Stomach smooth muscle (tissue), 2 donors: ENCODE results near the gene ZMIZ2.
A peak's percentile ranks its signal among the peaks of the same experiment; 100 is the strongest.
"Not testable (repeated sequence)": the region's sequence is repeated elsewhere in the genome, so short reads cannot be mapped to it uniquely, and the experiment has no call there.

Experiments
- H3K27ac ChIP-seq: one replicate; pipeline ENCODE4 v1.7.0; 2013; ENCODE audit warnings: mild to moderate bottlenecking, low read length, inconsistent platforms
- H3K27me3 ChIP-seq, 2 donors: one replicate each; pipeline ENCODE4 v1.7.0; 2013; ENCODE audit warnings: low read length in 2 of 2; ENCODE audit not compliant: insufficient read depth in 2 of 2, control insufficient read depth in 1 of 2
- H3K36me3 ChIP-seq, 2 donors: one replicate each; pipeline ENCODE4 v1.7.0; 2013; ENCODE audit warnings: low read length in 2 of 2; ENCODE audit not compliant: control insufficient read depth in 2 of 2, insufficient read depth in 2 of 2
- H3K4me1 ChIP-seq: one replicate; pipeline ENCODE4 v1.7.0; 2013; ENCODE audit warnings: low read length; ENCODE audit not compliant: control insufficient read depth, insufficient read depth
- H3K4me3 ChIP-seq, 2 donors: one replicate each; pipeline ENCODE4 v1.7.0; 2013; ENCODE audit warnings: low read length in 2 of 2
- H3K9ac ChIP-seq, 2 donors: one replicate each; pipeline ENCODE4 v1.7.0; 2013; ENCODE audit warnings: low read length in 2 of 2, mild to moderate bottlenecking in 1 of 2
- H3K9me3 ChIP-seq, 2 donors: one replicate each; pipeline ENCODE4 v1.7.0; 2013; ENCODE audit warnings: low read length in 2 of 2; ENCODE audit not compliant: control insufficient read depth in 2 of 2
- donor health status: healthy.
- donor health status: Pancreatic carcinoma.

The ZMIZ2 gene, protein sequence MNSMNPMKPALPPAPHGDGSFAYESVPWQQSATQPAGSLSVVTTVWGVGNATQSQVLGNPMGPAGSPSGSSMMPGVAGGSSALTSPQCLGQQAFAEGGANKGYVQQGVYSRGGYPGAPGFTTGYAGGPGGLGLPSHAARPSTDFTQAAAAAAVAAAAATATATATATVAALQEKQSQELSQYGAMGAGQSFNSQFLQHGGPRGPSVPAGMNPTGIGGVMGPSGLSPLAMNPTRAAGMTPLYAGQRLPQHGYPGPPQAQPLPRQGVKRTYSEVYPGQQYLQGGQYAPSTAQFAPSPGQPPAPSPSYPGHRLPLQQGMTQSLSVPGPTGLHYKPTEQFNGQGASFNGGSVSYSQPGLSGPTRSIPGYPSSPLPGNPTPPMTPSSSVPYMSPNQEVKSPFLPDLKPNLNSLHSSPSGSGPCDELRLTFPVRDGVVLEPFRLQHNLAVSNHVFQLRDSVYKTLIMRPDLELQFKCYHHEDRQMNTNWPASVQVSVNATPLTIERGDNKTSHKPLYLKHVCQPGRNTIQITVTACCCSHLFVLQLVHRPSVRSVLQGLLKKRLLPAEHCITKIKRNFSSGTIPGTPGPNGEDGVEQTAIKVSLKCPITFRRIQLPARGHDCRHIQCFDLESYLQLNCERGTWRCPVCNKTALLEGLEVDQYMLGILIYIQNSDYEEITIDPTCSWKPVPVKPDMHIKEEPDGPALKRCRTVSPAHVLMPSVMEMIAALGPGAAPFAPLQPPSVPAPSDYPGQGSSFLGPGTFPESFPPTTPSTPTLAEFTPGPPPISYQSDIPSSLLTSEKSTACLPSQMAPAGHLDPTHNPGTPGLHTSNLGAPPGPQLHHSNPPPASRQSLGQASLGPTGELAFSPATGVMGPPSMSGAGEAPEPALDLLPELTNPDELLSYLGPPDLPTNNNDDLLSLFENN

DNA sequence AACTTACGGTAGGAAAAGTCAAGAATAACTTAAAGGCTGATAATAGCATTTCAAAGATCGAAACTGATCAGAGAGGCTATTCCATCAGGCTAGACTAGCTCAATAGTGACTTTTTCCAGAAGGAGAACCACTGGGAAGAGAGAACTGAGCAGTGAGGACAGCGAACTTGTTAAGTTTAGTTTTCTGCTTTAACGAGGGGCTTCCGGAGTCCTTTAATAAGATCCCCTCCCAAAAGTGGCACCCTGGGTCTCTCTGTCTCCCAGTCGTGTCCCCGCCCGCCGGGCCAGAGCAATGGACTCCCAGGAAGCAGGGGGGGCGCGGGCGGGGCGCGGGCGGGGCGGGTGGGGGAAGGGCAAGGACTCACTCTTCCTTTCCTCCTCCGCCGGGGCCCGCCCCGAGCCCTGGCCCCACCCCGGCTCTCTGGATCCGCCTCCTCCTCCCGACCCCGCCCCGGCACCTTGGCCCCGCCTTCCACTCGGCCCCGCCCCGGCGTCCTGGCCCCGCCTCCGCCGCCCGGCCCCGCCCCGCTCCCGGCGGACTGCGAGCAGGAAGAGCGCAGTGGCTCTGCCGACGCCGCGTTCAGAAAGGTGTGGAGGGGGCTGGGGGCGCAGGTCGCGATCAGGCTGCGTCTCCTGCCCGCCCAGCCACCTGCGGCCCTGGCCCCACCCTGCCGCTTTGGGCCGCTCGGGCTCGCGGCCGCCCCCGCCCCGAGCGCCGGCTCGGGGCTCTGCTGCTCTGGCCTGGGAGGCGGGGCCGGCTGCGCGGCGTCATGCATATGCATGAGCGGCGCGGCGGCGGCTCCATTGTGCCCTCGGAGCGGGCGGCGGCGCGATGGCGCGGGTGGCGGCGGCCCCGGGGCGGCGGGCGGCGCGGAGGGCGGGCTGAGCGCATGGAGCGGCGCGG is at the start of gene ZMIZ2:
ZMIZ2 (plus strand) TSS at position 803 of the 903 bp plus-strand sequence. CDS start 7,403 bp downstream, outside the sequence.
- Histone ChIP-seq H3K4me3 (peak within 1 kb of the TSS; percentile 79 to 86), H3K27me3 (no peaks in the 10 kb centered on the region), H3K9ac (peak within 1 kb of the TSS; percentile 70 to 88), H3K36me3 (peaks cover 0 to 5% of the 10 kb centered on the region in 2 donors), H3K9me3 (no peaks in the 10 kb centered on the region), H3K27ac (peak within 1 kb of the TSS; percentile 76), H3K4me1 (peaks cover 22% of the 10 kb centered on the region)

- not testable (repeated sequence) for H3K4me3 ChIP-seq, H3K27ac ChIP-seq, H3K27me3 ChIP-seq, H3K9ac ChIP-seq, H3K4me1 ChIP-seq, H3K9me3 ChIP-seq
- H3K36me3 ChIP-seq, result peaks cover 57 to 59% of the 10 kb centered on the region in 2 donors
Observed at GRCh38 chr7:44699598-44699997, 49.0 kb upstream of the ZMIZ2 start.

DNA sequence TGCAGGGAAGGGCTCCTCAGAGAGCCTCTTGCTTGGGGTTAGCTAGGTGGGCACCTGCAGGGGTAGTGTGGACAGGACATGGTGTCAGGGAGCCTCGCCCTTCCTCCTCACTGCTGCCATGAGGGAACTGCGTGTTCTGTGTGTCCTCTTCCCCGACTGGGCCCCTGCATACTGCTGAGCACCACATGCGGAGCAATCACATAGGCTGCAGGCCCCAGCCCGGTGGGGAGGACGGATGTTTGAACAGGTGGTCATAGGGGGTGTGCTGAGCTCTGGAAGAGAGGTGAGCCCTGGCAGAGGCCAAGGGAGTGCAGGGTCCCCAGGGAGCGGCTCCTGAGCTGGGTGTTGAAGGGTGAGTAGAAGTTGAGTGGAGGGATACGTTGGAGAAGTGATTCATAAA is 48.3 kb upstream of the ZMIZ2 start:
- Histone ChIP-seq H3K27me3 (no peaks in the 10 kb centered on the region), H3K9me3 (no peaks in the 10 kb centered on the region), H3K27ac (no peak overlapping the region), H3K9ac (no peak overlapping the region), H3K36me3 (peaks cover 54 to 55% of the 10 kb centered on the region in 2 donors), H3K4me1 (no peaks in the 10 kb centered on the region), H3K4me3 (no peak overlapping the region)

- peaks cover 40 to 41% of the 10 kb centered on the region in 2 donors for H3K36me3 ChIP-seq
- not testable (repeated sequence) for H3K9ac ChIP-seq
Observed at GRCh38 chr7:44703391-44703790, 45.3 kb upstream of the ZMIZ2 start.

DNA sequence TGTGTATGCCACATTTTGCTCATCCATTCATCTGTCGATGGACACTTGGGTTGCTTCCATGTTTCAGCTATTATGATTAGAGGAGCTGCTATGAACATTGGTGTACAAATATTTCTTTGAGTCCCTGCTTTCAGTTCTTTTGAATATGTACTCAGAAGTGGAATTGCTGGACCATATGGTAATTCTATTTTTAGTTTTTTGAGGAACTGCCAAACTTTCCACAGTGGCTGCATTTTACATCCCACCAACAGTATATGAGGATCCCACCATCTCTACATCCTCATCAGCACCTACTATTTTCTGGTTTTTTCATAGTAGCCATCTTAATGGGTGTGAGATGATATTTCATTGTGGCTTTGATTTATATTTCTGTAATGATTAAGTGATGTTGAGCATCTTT is 44.7 kb upstream of the ZMIZ2 start:
- no peaks in the 10 kb centered on the region for H3K4me1 ChIP-seq
- no peak overlapping the region for H3K4me3 ChIP-seq
- H3K9me3 ChIP-seq, result no peaks in the 10 kb centered on the region
- H3K27me3 ChIP-seq, result no peaks in the 10 kb centered on the region
- no peak overlapping the region for H3K9ac ChIP-seq
- peaks cover 39 to 42% of the 10 kb centered on the region in 2 donors for H3K36me3 ChIP-seq
- H3K27ac ChIP-seq, result no peak overlapping the region

More at GRCh38 chr7:44703391-44703790, 45.3 kb upstream of the ZMIZ2 start:
- not testable (repeated sequence) for H3K4me3 ChIP-seq, H3K27ac ChIP-seq, H3K27me3 ChIP-seq, H3K9me3 ChIP-seq, H3K4me1 ChIP-seq

DNA sequence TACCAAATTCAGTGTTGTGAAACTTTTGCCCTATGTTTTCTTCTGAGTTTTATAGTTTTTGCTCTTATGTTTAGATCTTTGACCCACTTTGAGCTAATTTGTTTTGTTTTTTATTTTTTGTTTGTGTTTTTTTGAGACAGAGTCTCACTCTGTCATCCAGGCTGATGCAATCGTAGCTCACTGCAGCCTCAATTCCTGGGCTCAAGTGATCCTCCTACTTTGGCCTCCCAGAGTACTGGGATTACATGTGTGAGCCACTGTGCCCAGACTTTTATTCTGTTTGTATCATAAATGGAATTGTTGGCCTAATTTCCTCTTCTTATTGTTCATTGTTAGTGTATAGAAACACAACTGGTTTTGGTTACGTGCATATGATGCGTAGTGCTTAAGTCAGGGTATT is 43.2 kb upstream of the ZMIZ2 start:
- no peaks in the 10 kb centered on the region for H3K27me3 ChIP-seq
- no peaks in the 10 kb centered on the region for H3K9me3 ChIP-seq
- H3K36me3 ChIP-seq, result peaks cover 33 to 43% of the 10 kb centered on the region in 2 donors
- H3K27ac ChIP-seq, result no peak overlapping the region
- no peak overlapping the region for H3K9ac ChIP-seq
- H3K4me3 ChIP-seq, result no peak overlapping the region
- no peaks in the 10 kb centered on the region for H3K4me1 ChIP-seq

- Histone ChIP-seq H3K9me3 (no peaks in the 10 kb centered on the region), H3K9ac (no peak overlapping the region), H3K27ac (no peak overlapping the region), H3K27me3 (no peaks in the 10 kb centered on the region), H3K4me3 (no peak overlapping the region), H3K4me1 (no peaks in the 10 kb centered on the region), H3K36me3 (peaks cover 21 to 34% of the 10 kb centered on the region in 2 donors)
Observed at GRCh38 chr7:44706788-44707557, 41.7 kb upstream of the ZMIZ2 start.

GRCh38 chr7:44707558-44708230 is 41.0 kb upstream of the ZMIZ2 start:
- H3K27ac ChIP-seq, result no peak overlapping the region
- no peak overlapping the region for H3K9ac ChIP-seq

DNA sequence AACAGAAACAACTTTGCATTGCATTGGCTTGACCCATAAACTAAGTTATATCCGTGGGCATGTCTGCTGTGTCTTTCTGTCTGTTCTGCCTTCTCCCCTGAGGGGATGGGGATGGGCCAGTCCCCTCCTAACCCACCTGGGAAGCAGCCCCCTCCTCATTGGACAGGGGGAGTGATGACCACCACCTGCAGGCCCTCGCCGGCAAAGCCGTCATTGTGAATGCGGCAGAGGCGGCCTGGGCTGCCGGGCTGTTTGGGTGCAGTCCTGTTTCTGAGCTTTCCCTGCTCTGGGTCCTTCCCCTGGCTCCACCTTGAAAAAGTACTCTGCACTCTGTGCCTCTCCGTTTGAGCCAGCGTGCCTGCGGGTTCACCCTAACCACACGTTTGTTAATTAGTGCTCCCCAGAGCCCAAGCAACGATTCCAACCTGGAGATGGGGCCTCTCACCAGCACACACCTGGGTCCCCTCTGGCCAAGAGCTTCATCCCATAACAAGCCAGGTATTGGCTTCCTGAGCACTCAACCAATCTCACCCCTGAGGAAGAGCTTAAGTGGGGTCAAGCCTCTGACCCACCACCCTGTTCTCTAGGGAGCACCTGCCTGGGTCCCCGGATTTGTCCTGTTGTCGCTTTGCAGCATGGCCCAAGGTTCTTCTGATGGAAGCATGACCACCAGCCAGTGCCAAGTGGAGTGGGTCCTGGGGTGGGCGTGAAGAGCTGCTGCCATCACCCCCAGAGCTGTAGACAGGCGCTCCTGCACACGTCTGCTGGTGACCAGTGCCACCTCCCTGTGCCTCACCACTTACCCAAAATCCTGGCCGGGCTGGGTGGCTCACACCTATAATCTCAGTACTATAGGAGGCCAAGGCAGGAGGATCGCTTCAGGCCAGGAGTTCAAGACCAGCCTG is 39.4 kb upstream of the ZMIZ2 start:
- Histone ChIP-seq H3K4me1 (no peaks in the 10 kb centered on the region), H3K27me3 (no peaks in the 10 kb centered on the region), H3K36me3 (peaks cover 17 to 29% of the 10 kb centered on the region in 2 donors), H3K27ac (no peak overlapping the region), H3K9me3 (no peaks in the 10 kb centered on the region), H3K4me3 (no peak overlapping the region), H3K9ac (no peak overlapping the region)

More at GRCh38 chr7:44707558-44708230, 41.0 kb upstream of the ZMIZ2 start:
- H3K9me3 ChIP-seq, result no peaks in the 10 kb centered on the region
- no peaks in the 10 kb centered on the region for H3K4me1 ChIP-seq
- no peak overlapping the region for H3K4me3 ChIP-seq
- H3K27me3 ChIP-seq, result no peaks in the 10 kb centered on the region
- peaks cover 18 to 31% of the 10 kb centered on the region in 2 donors for H3K36me3 ChIP-seq
